HG03575 (cell line): ENCODE measurements around the gene SULT1A2.
"Not testable (repeated sequence)": the region's sequence is repeated elsewhere in the genome, so short reads cannot be mapped to it uniquely, and the experiment has no call there.

Experiments
- ATAC-seq: cut with Tn5 transposase; IDR thresholded peaks from one replicate; pipeline ENCODE4 v1.9.1; 2021; ENCODE audit not compliant: unreplicated experiment, insufficient number of reproducible peaks, low FRiP score; ENCODE audit errors: extremely low read depth

SULT1A2 gene

GRCh38 chr16:28596840-28597691 lies at the start of gene SULT1A2:
SULT1A2 (minus strand) TSS chr16:28597050; CDS start chr16:28595930, 1,120 bp downstream.
- no peak for ATAC-seq

- not testable (repeated sequence) for ATAC-seq
These were observed 43.1 kb upstream of the SULT1A2 start for GRCh38 chr16:28639959-28640358.

- ATAC-seq: not testable (repeated sequence)
These were observed 41.5 kb upstream of the SULT1A2 start for GRCh38 chr16:28638359-28638758.

GRCh38 chr16:28637765-28638164 lies 40.9 kb upstream of the SULT1A2 start, which contains the start of gene NPIPB8:
NPIPB8 (plus strand) TSS chr16:28638065; CDS start chr16:28638361, 296 bp downstream.
- not testable (repeated sequence) for ATAC-seq

GRCh38 chr16:28636093-28636823 lies 39.4 kb upstream of the SULT1A2 start:
- not testable (repeated sequence) for ATAC-seq

- ATAC-seq: not testable (repeated sequence)
These were observed 34.1 kb upstream of the SULT1A2 start for GRCh38 chr16:28630905-28631304.

- no peak for ATAC-seq
These were observed 26.4 kb upstream of the SULT1A2 start for GRCh38 chr16:28623172-28623711.

- not testable (repeated sequence) for ATAC-seq
These were observed 25.8 kb upstream of the SULT1A2 start for GRCh38 chr16:28622532-28623171.

GRCh38 chr16:28621481-28622155 lies 24.8 kb upstream of the SULT1A2 start:
- ATAC-seq: no peak

GRCh38 chr16:28620316-28620715 lies 23.5 kb upstream of the SULT1A2 start:
- ATAC-seq: not testable (repeated sequence)

GRCh38 chr16:28617874-28618273 lies 21.0 kb upstream of the SULT1A2 start:
- ATAC-seq: no peak

- no peak for ATAC-seq
These were observed 19.8 kb upstream of the SULT1A2 start for GRCh38 chr16:28616636-28617035.

- ATAC-seq: not testable (repeated sequence)
These were observed 19.4 kb upstream of the SULT1A2 start for GRCh38 chr16:28616224-28616577.

GRCh38 chr16:28615486-28616223 lies 18.8 kb upstream of the SULT1A2 start:
- not testable (repeated sequence) for ATAC-seq

GRCh38 chr16:28614561-28614960 lies 17.7 kb upstream of the SULT1A2 start:
- ATAC-seq: not testable (repeated sequence)

- ATAC-seq: not testable (repeated sequence)
These were observed 17.1 kb upstream of the SULT1A2 start for GRCh38 chr16:28613912-28614311.

GRCh38 chr16:28612359-28613280 lies 15.8 kb upstream of the SULT1A2 start:
- ATAC-seq: not testable (repeated sequence)
